Smooth muscle cell of the brain vasculature (primary cell): ENCODE data around the gene DMD.
A peak's percentile ranks its signal among the peaks of the same experiment; 100 is the strongest.
"Not testable (repeated sequence)": the region's sequence is repeated elsewhere in the genome, so short reads cannot be mapped to it uniquely, and the experiment has no call there.

Experiments
- DNase-seq: peaks from one replicate; pipeline ENCODE4 v3.0.0-alpha.2; 2012; ENCODE audit warnings: low read depth, low spot score

Gene DMD

DNA sequence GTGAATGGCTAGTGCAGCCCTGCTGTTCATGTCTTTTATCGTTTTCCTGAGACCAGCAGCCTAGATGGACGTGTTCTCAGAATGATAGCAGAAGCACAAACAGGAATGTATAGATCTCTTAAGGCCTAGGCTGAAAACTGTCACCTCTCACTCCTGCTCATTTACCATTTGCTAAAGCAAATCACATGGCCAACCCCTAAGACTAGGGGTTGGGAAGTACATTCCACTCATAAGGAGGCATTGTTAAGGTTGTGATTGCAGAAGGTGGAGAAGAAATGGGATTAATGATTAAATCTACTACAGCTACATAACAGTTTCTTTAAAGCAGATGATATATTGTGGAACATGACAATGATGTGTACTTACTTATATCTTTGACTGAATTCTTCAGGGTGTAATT is 1602.7 kb downstream of the DMD start:
- no peak for DNase-seq

GRCh38 chrX:31606771-31607170 is 1604.6 kb downstream of the DMD start:
- DNase-seq, result no peak

DNA sequence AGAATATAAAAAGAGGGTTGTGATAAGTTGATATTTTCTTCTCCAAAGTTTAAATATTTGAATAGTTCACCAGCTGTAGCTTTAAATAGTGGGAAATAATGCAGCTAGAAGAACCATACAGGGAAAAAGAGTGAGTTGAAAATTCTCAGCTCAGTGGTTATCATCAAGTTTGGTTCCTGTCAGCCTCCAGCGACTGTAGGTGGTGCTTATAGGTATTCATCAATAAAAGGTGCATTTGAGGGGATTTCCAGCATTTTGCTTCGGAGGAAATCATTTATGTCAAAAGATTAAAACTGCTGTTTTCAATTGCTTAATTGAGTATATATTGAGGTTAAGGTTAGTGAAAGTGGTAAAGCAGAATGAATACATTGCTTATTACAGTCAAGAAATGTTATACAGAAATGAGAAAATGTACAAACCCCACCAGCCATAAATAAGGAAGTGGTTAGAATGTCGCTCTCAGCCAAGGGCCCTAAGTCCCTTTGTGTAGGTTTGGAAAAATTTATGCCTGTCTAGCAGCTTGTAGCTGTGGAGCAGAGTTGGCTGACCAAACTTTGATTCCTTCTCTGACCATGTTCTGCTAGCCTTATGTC is 1606.6 kb downstream of the DMD start:
- DNase-seq, result no peak

DNA sequence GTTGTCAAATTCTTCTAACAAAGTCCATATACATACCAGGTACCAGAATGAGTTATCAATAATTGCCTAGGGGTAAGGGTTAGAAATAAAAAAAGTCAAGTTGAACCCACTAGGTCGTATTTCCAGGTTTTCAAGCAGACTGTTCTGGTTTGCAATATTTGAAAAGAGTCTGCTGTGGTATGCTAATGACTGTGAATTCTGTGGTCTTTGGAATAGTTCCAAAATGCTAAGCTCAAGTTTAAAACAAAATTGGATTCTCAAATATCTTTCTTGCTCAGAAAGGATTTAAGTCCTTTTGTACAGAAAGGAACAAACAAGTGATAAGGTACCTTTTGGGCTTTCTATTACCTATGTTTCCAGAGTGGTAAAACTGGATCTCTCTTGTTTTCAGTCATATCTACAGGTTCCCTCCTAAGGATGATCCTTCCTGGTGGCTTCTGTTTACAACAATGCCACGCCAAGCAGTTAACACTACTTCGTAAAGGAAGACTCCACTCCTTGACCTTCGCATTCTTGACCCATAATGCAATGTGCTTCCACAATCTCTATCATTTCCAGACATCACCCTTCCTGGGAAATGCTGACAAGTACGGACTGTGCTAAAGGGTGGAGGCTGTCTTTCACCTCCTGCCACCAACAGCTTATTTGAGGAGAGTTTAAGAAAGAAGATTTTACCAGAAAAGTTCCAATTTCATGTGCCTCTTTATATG is 1607.8 kb downstream of the DMD start:
- DNase-seq, result no peak

DNA sequence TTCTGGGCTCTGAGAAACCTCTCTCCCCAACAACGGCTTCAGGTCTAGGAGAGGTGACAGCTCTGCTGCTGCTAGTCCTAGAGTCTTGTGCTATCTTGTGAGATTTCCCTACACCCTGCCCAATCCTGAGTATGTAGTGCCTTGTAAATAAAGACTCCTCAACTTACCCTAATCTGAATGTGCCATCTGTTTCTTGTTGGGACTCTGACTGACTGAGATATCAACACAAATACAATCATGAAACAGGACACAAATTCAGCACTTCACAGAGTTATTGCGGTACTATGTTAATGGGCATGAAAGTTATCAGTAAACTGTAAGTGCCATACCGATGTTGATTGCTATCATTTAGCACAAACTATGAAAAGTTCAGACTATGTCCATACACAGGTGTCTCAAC is 1610.5 kb downstream of the DMD start:
- DNase-seq, result no peak

DNA sequence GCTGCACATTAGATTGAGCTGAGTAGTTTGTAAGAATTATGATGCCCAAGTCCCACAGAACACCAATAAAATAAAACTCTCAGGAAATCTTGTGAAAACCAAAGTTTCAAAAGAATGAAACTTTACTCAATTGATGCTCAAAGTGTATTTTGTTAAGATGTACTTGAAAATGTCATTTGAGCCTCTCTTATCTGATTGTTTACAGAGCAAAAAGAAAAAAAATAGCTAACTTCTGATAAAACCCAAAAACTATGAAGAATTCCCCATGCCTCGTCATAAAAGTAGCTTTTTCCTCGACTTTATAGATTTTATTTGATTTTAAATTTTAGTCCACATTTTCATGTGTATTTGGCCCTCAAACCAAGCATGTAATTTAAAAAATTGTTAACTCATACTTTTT is 1618.0 kb downstream of the DMD start:
- no peak for DNase-seq

GRCh38 chrX:31591355-31591754 is 1620.0 kb downstream of the DMD start:
- DNase-seq, result no peak

GRCh38 chrX:31590581-31591114 is 1620.7 kb downstream of the DMD start:
- DNase-seq, result peak; percentile 21

DNA sequence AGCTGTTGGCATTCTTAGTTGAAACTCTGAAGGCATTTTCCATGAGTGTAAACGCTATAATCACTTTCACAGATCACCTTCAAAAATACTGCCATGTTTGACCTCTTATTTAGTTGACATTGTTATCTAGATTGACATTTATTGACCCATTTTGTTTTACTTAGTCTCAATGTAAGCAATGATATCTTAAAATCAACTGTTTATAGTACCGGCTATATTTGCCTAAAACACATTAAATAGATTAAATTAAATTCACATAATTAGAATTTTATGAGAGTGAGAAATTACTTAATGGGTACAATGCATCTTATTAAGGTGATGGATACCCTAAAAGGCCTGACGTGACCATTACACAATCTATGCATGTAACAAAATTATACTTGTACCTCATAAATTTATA is 1621.8 kb downstream of the DMD start:
- no peak for DNase-seq

- DNase-seq, result no peak
Measured at GRCh38 chrX:31588355-31588754, 1623.0 kb downstream of the DMD start.

DNA sequence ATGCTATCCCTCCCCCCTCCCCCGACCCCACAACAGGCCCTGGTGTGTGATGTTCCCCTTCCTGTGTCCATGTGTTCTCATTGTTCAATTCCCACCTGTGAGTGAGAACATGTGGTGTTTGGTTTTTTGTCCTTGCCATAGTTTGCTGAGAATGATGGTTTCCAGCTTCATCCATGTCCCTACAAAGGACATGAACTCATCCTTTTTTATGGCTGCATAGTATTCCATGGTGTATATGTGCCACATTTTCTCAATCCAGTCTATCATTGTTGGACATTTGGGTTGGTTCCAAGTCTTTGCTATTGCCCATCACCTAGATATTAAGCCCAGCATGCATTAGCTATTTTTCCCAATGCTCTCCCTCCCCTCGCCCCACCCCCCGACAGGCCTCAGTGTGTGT is 1627.5 kb downstream of the DMD start:
- DNase-seq, result not testable (repeated sequence)

DNA sequence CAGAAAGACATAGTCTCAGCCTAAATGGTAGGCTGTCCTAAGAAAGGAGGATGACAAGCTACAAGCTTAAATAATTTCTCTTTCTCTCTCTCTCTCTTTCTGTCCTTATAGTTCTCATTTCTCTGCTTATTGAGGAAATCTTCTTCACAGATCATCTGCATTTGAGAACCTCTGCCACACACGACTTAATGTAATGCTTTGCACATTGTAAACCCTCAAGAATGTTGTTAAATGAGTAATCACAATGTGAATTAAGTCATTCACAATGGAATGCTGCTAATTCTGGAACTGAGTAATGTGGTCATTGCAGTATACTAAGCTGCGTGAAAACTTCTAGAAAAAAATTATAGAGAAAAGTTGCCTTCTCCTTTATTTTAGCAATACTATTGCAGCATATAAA is 1630.6 kb downstream of the DMD start:
- DNase-seq, result no peak

GRCh38 chrX:31580227-31580626 is 1631.1 kb downstream of the DMD start:
- DNase-seq, result no peak

GRCh38 chrX:31572360-31572759 is 1639.0 kb downstream of the DMD start:
- no peak for DNase-seq

GRCh38 chrX:31570658-31571057 is 1640.7 kb downstream of the DMD start:
- no peak for DNase-seq

- DNase-seq, result no peak
Measured at GRCh38 chrX:31563792-31564191, 1647.6 kb downstream of the DMD start.

- DNase-seq, result no peak
Measured at GRCh38 chrX:31555506-31555905, 1655.8 kb downstream of the DMD start.

- no peak for DNase-seq
Measured at GRCh38 chrX:31551913-31552312, 1659.4 kb downstream of the DMD start.

GRCh38 chrX:31550158-31550557 is 1661.2 kb downstream of the DMD start:
- DNase-seq, result no peak

DNA sequence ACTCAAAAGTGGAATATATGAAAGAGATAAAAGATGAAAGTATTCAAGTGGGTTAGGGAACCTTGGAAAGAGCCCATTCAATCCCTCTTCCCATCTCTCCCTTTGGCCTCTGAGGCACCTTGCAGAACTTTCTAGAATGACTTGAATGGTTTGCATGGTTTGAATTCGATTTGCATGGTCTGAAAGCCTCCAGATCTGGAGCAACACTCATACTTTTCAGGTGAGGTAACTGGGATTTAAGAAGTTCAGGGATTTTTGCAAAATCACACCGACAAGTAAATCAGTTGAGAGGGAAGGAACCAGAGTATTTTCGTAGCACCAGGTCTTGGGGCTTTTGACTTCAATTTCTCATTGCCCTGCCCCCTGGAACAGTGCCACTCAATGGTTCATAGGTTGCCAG is 1663.5 kb downstream of the DMD start:
- no peak for DNase-seq

GRCh38 chrX:31547416-31547815 is 1663.9 kb downstream of the DMD start:
- DNase-seq, result no peak

DNA sequence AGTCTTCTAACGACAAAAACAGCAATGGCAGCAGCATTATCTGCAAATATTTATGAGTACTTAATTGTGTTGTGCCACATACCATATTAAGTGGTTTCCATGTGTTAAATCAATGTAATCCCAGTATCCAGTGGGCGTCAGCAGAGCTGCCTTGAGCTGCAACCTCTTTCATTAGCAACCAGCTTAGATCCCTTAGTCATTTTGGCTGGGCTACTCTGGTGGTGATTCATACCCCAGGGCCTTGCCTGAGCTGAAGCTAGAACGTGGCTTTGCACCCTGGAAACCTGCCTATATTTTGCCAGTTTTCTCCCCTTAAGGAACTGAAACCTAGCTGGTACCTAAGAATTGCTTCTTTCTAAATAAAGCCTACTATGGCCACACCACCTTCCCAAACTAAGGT is 1665.2 kb downstream of the DMD start:
- no peak for DNase-seq

DNA sequence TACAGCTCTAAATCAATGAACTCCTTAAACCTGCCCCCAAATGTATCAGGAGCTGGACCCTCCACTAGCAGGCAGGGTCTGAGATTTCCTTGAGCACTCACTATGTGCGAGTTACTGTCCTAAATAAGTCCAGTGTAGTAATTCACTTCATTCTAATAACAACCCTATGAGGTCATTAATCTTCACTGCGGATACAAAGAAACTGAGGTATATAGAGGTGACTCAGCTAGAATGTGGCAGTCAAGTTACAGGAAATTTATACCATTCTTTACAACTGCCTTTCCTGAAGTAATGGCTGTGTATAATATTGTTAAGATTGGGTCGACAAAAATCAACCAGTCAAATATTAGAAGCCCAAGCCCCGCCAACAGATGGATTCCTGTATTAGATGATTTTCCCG is 1665.6 kb downstream of the DMD start:
- no peak for DNase-seq
